Measurements from ENCODE around the gene DNASE1. TPM values are rescaled to one million over a fixed set of nuclear protein-coding genes. Genes with fewer than 3 reads are reported as not detected.

Gene DNASE1
- total and polyA plus RNA-seq, 9 of the 15 experiments (the other 6 are each of a cell fraction or from before 2014, with no cell fraction given), result 0.53 to 10.1 (median 5.9) TPM

GRCh38 chr16:3611146-3611975, 43.1 kb upstream of the DNASE1 start, which contains the start of gene SLX4:
Gene SLX4 (minus strand): TSS chr16:3611606. CDS start chr16:3608964, 2,642 bp downstream.
- Histone ChIP-seq H4K20me1 (replicated peaks; ENCODE audit: control insufficient read depth, insufficient read depth, low read length) (no peaks in the 10 kb centered on the region), H3K36me3 (ENCODE audit: control insufficient read depth, insufficient read depth, low read length) (peaks cover 14% of the 10 kb centered on the region; the same call in 2 of the 3 replicates), H3K9me1 (ENCODE audit: control insufficient read depth, insufficient read depth, low read length) (no peaks in the 10 kb centered on the region), H3K9me3 (replicated peaks; ENCODE audit: control insufficient read depth, insufficient read depth, low read depth, low read length) (no peaks in the 10 kb centered on the region), H3K79me2 (ENCODE audit: control insufficient read depth, insufficient read depth, low read length) (peaks cover 57% of the 10 kb centered on the region), H3K4me1 (replicated peaks in 1 of 2; ENCODE audit: control insufficient read depth in 2 of 2, insufficient read depth in 2 of 2, low read length in 2 of 2) (peaks cover 21 to 24% of the 10 kb centered on the region in 2 experiments; a peak in 4 of 5 replicates), H2AFZ (ENCODE audit: low read depth, low read length) (peak within 1 kb of the TSS; percentile 92), H3K9ac (ENCODE audit: insufficient read depth in 1 of 2, low read depth in 2 of 2, low read length in 2 of 2) (peak within 1 kb of the TSS; percentile 90 to 95), H3K4me2 (ENCODE audit: insufficient read depth, low read length) (peak within 1 kb of the TSS; percentile 97), H3K27me3 (ENCODE audit: control insufficient read depth in 2 of 2, insufficient read depth in 2 of 2, low read length in 2 of 2) (no peaks in the 10 kb centered on the region), H3K27ac (ENCODE audit: extremely low read depth, low read depth, low read length) (peak within 1 kb of the TSS; percentile 84), H3K4me3 (peak within 1 kb of the TSS; percentile 96)
- FAIRE-seq (peak; percentile 84), ATAC-seq (peak; percentile 90), DNase-seq (ENCODE audit: extremely low read depth in 1 of 4, low spot score in 3 of 4) (peak; percentile 96 to 100 (median 99))
- CTCF ChIA-PET (ENCODE audit: low intra/inter-chr PET ratio), result no interaction called here
- intact Hi-C loops (cut with micrococcal nuclease), result no loop called here
- TSS peak; percentile 61 for BruUV-seq (replicated peaks)
- WGBS (ENCODE audit: insufficient coverage, low coverage, missing lambda C conversion rate), result under 1% methylated on average over 74 of the region's 86 CpGs
- in situ Hi-C loops (cut with MboI), result no loop called here
- POLR2A ChIA-PET, result interaction anchor here (0.7 to 0.9 kb wide), 2 partner anchors 11 to 289 kb away, joined by 3 to 4 read pairs; no protein-coding TSS in a partner anchor
- TF ChIP-seq HDGF (IDR thresholded peaks at IDR 0.05), result no peak
- no peak for TF ChIP-seq MBD1 (CRISPR knock-in tag; IDR thresholded peaks at IDR 0.05)
- TF ChIP-seq ZNF395 (CRISPR knock-in tag; IDR thresholded peaks at IDR 0.05), result peak; percentile 62; the same call in 1 of the 2 replicates
- no peak for TF ChIP-seq ZNF146 (CRISPR knock-in tag; IDR thresholded peaks at IDR 0.05; ENCODE audit: unreplicated experiment)
- TF ChIP-seq CBFA2T3 (IDR thresholded peaks at IDR 0.05), result 0 out of 2 replicates have a peak, but pooled peaks have one; percentile 33
- no peak for TF ChIP-seq ZKSCAN1 (IDR thresholded peaks at IDR 0.05; ENCODE audit: low read depth, low read length)
- TF ChIP-seq JUNB (CRISPR knock-in tag; conservative IDR thresholded peaks at IDR 0.05), result no peak
- no peak for TF ChIP-seq CBX8 (IDR thresholded peaks at IDR 0.05; ENCODE audit: borderline replicate concordance, extremely low read depth, low read depth, low read length, poor library complexity, severe bottlenecking)
- no peak for TF ChIP-seq LARP7 (IDR thresholded peaks at IDR 0.05)
- no peak for TF ChIP-seq ETS2 (tag; IDR thresholded peaks at IDR 0.05; ENCODE audit: borderline replicate concordance, poor library complexity, severe bottlenecking)
- no peak for TF ChIP-seq PHF20 (IDR thresholded peaks at IDR 0.05; ENCODE audit: partially characterized antibody)
- no peak; a peak in 1 of 4 replicates for TF ChIP-seq NONO (IDR thresholded peaks at IDR 0.05; ENCODE audit: low read depth in 2 of 2, low read length in 1 of 2)
- TF ChIP-seq SLC30A9 (CRISPR knock-in tag; IDR thresholded peaks at IDR 0.05), result no peak
- TF ChIP-seq E2F6 (IDR thresholded peaks at IDR 0.05; ENCODE audit: borderline replicate concordance in 1 of 2, extremely low read depth in 1 of 2, insufficient read depth in 1 of 2, insufficient read length in 1 of 2, low read depth in 1 of 2, low read length in 1 of 2, poor library complexity in 1 of 2, severe bottlenecking in 1 of 2), result peak in 1 of 2 experiments; percentile 59
- TF ChIP-seq CEBPG (CRISPR knock-in tag; IDR thresholded peaks at IDR 0.05), result no peak
- no peak for TF ChIP-seq CEBPG (tag; conservative IDR thresholded peaks at IDR 0.05 in 1 of 2, IDR thresholded peaks at IDR 0.05 in 1 of 2)
- no peak for TF ChIP-seq RBM22 (IDR thresholded peaks at IDR 0.05; ENCODE audit: low read depth, low read length, poor library complexity, severe bottlenecking)
